Measurements from ENCODE around the gene DNAH17.

DNA sequence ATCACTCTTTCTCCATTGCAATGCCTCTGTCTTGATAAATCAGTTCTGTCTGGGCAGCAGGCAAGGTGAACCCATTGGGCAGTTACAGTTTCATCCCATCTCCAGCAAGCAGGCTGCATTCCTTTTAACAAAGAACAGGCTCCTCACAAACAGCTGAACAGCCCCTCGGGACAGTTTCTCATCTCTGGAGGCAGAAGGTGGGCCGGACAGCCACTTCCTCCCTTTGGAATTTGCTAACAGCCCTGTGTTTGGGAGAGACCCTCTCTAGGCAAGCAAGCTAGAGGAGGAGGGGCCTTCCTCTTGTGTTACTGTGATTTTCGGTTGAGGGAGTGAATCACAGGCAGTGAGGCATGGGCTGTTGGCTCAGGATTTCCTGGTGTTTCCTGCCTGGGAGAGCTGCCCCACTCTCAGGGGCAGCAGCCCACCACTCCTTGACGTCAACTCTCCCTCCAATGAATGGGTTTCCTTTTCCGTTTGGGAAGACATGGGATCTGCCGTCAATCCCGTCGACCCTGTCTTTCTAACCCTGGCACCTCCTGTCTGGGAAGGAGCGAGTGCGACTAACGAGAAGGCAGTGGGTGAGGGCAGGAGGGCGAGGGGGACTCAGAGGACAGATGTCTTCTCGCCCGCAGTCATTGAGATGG, 202.4 kb downstream of the DNAH17 start:
- TF ChIP-seq, protein P1, sequence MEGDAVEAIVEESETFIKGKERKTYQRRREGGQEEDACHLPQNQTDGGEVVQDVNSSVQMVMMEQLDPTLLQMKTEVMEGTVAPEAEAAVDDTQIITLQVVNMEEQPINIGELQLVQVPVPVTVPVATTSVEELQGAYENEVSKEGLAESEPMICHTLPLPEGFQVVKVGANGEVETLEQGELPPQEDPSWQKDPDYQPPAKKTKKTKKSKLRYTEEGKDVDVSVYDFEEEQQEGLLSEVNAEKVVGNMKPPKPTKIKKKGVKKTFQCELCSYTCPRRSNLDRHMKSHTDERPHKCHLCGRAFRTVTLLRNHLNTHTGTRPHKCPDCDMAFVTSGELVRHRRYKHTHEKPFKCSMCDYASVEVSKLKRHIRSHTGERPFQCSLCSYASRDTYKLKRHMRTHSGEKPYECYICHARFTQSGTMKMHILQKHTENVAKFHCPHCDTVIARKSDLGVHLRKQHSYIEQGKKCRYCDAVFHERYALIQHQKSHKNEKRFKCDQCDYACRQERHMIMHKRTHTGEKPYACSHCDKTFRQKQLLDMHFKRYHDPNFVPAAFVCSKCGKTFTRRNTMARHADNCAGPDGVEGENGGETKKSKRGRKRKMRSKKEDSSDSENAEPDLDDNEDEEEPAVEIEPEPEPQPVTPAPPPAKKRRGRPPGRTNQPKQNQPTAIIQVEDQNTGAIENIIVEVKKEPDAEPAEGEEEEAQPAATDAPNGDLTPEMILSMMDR (IDR thresholded peaks at IDR 0.05): no peak
- TF ChIP-seq POLR2AphosphoS5 (IDR thresholded peaks at IDR 0.05; ENCODE audit: insufficient read depth in 1 of 2, low read depth in 1 of 2) (no peak), POLR2A (IDR thresholded peaks at IDR 0.05) (no peak)

Data from vagina (tissue), 2 donors.